ENCODE measurements around the gene ARFGEF2.
"Not testable (repeated sequence)": the region's sequence is repeated elsewhere in the genome, so short reads cannot be mapped to it uniquely, and the experiment has no call there.

Gene ARFGEF2

GRCh38 chr20:48931527-48932374, 10.2 kb downstream of the ARFGEF2 start:
- no peak for DNase-seq

GRCh38 chr20:48932375-48932941, 10.9 kb downstream of the ARFGEF2 start:
- no peak for DNase-seq

GRCh38 chr20:48933017-48933766, 11.7 kb downstream of the ARFGEF2 start:
- DNase-seq = no peak

GRCh38 chr20:48934273-48934877, 12.9 kb downstream of the ARFGEF2 start:
- not testable (repeated sequence) for DNase-seq

- not testable (repeated sequence) for DNase-seq
These were observed 13.5 kb downstream of the ARFGEF2 start for GRCh38 chr20:48934966-48935365.

- DNase-seq = not testable (repeated sequence)
These were observed 14.7 kb downstream of the ARFGEF2 start for GRCh38 chr20:48936178-48936577.

- DNase-seq = no peak
These were observed 16.2 kb downstream of the ARFGEF2 start for GRCh38 chr20:48937674-48938073.

GRCh38 chr20:48938670-48939069, 17.2 kb downstream of the ARFGEF2 start:
- DNase-seq = no peak

GRCh38 chr20:48940170-48940569, 18.7 kb downstream of the ARFGEF2 start:
- no peak for DNase-seq

- no peak for DNase-seq
These were observed 20.0 kb downstream of the ARFGEF2 start for GRCh38 chr20:48941467-48941866.

- no peak for DNase-seq
These were observed 21.2 kb downstream of the ARFGEF2 start for GRCh38 chr20:48942730-48943129.

- no peak for DNase-seq
These were observed 23.3 kb downstream of the ARFGEF2 start for GRCh38 chr20:48944663-48945297.

- no peak for DNase-seq
These were observed 24.5 kb downstream of the ARFGEF2 start for GRCh38 chr20:48945840-48946514.

- DNase-seq = no peak
These were observed 27.1 kb downstream of the ARFGEF2 start for GRCh38 chr20:48948612-48949011.

- DNase-seq = no peak
These were observed 28.0 kb downstream of the ARFGEF2 start for GRCh38 chr20:48949304-48950170.

- no peak for DNase-seq
These were observed 29.5 kb downstream of the ARFGEF2 start for GRCh38 chr20:48951041-48951440.

GRCh38 chr20:48951646-48952045, 30.1 kb downstream of the ARFGEF2 start:
- DNase-seq = no peak

- no peak for DNase-seq
These were observed 31.1 kb downstream of the ARFGEF2 start for GRCh38 chr20:48952656-48953055.

- DNase-seq = no peak
These were observed 32.1 kb downstream of the ARFGEF2 start for GRCh38 chr20:48953653-48954052.

- no peak for DNase-seq
These were observed 34.5 kb downstream of the ARFGEF2 start for GRCh38 chr20:48956052-48956451.

- DNase-seq = no peak
These were observed 35.6 kb downstream of the ARFGEF2 start for GRCh38 chr20:48957053-48957481.
